HepG2 (cell line): ENCODE measurements around the gene ACTR10. TPM values are rescaled to one million over a fixed set of nuclear protein-coding genes. Genes with fewer than 3 reads are reported as not detected.

Experiments used
- ARHGAP35 ChIP-seq: sonication (generic); formaldehyde crosslinking; IDR thresholded peaks from 2 replicates; pipeline ENCODE4 v1.9.0; 2022; ENCODE audit warnings: mild to moderate bottlenecking, inconsistent platforms, moderate library complexity, missing genetic modification reagents, borderline replicate concordance
- HDAC1 ChIP-seq: sonication (generic); formaldehyde crosslinking; IDR thresholded peaks from 2 replicates; pipeline ENCODE4 v1.5.1; 2020; ENCODE audit warnings: mild to moderate bottlenecking, missing genetic modification reagents
- HNRNPLL ChIP-seq: fragments of 200-400 bp; formaldehyde crosslinking; IDR thresholded peaks from 2 replicates; pipeline ENCODE4 v1.6.1; 2017; ENCODE audit warnings: mild to moderate bottlenecking, low read depth, low read length; ENCODE audit not compliant: poor library complexity, severe bottlenecking
- JARID2 ChIP-seq: sonication (generic); formaldehyde crosslinking; IDR thresholded peaks from 2 replicates; pipeline ENCODE4 v1.8.1; 2023; ENCODE audit warnings: missing genetic modification reagents, inconsistent platforms; ENCODE audit not compliant: insufficient replicate concordance
- NPAS2 ChIP-seq: sonication (generic); formaldehyde crosslinking; IDR thresholded peaks from 2 replicates; pipeline ENCODE4 v1.8.0; 2022; ENCODE audit warnings: mild to moderate bottlenecking, missing genetic modification reagents, borderline replicate concordance
- PAF1 ChIP-seq: IDR thresholded peaks from 2 replicates; pipeline ENCODE4 v1.6.1; 2016; ENCODE audit warnings: missing genetic modification reagents, missing compliant biosample characterization
- PLRG1 ChIP-seq: fragments of 450-650 bp; conservative IDR thresholded peaks from 2 replicates; pipeline ENCODE4 v1.6.1; 2016
- PTBP1 ChIP-seq: fragments of 200-400 bp; formaldehyde crosslinking; IDR thresholded peaks from 2 replicates; pipeline ENCODE4 v1.6.1; 2018; ENCODE audit warnings: low read length, low read depth; ENCODE audit not compliant: poor library complexity, severe bottlenecking
- SMARCC2 ChIP-seq: fragments of 450-650 bp; IDR thresholded peaks from 2 replicates; pipeline ENCODE4 v1.6.1; 2017; ENCODE audit warnings: antibody characterized with exemption, mild to moderate bottlenecking
- TAF15 ChIP-seq: fragments of 200-400 bp; formaldehyde crosslinking; IDR thresholded peaks from one replicate; pipeline ENCODE4 v1.6.1; 2018; ENCODE audit warnings: mild to moderate bottlenecking, low read depth, low read length; ENCODE audit not compliant: poor library complexity, severe bottlenecking
- ZFP36 ChIP-seq: fragments of 150-350 bp; IDR thresholded peaks from 2 replicates; pipeline ENCODE4 v1.6.1; 2018; ENCODE audit warnings: borderline replicate concordance, low read length, low read depth; ENCODE audit not compliant: partially characterized antibody
- ZKSCAN5 ChIP-seq: sonication (generic); formaldehyde crosslinking; IDR thresholded peaks from 2 replicates; pipeline ENCODE4 v1.5.1; 2020; ENCODE audit warnings: mild to moderate bottlenecking, missing genetic modification reagents
- ZNF296 ChIP-seq: sonication (generic); formaldehyde crosslinking; conservative IDR thresholded peaks from 2 replicates; pipeline ENCODE4 v1.5.0; 2020; ENCODE audit warnings: mild to moderate bottlenecking, missing genetic modification reagents
- ZNF589 ChIP-seq: sonication (generic); formaldehyde crosslinking; conservative IDR thresholded peaks from 2 replicates; pipeline ENCODE4 v1.8.0; 2022; ENCODE audit warnings: mild to moderate bottlenecking, moderate library complexity, missing genetic modification reagents
- polyA plus RNA-seq, 8 experiments: library from polyadenylated mRNA; depleted of rRNA in 3 of 8; stranded (reverse) in 7 of 8; unstranded in 1 of 8; fragments of >200 nt; fragmentation: Illumina TruSeq in 4 of 8; extraction: Trizol in 4 of 8; gene quantifications; 2 replicates each; pipeline versions ENCODE4 v1.2.1 to v1.2.3, GENCODE V29; 2011 to 2016; ENCODE audit warnings: low read depth in 4 of 8, missing spikeins in 1 of 8, mixed read lengths in 1 of 8; ENCODE audit not compliant: insufficient read depth in 1 of 8
- total RNA-seq, 5 experiments: library from RNA; depleted of rRNA; stranded (reverse); fragments of >200 nt; fragmentation: Illumina TruSeq; extraction: Trizol; gene quantifications; 2 replicates each; pipeline ENCODE4 v1.2.3, GENCODE V29; 2016; ENCODE audit warnings: low read depth in 1 of 5
- TF ChIP-seq, protein P1 (sequence below): sonication (generic); formaldehyde crosslinking; IDR thresholded peaks from 2 replicates; pipeline ENCODE4 v1.4.0; 2020; ENCODE audit warnings: missing genetic modification reagents
- TF ChIP-seq, protein P2 (sequence below): sonication (generic); formaldehyde crosslinking; IDR thresholded peaks from 2 replicates; pipeline ENCODE4 v1.4.0; 2020; ENCODE audit warnings: mild to moderate bottlenecking, missing genetic modification reagents
- TF ChIP-seq, protein P3 (sequence below): sonication (generic); formaldehyde crosslinking; IDR thresholded peaks from 2 replicates; pipeline ENCODE4 v1.4.0; 2020; ENCODE audit warnings: missing genetic modification reagents
- TF ChIP-seq, protein P4 (sequence below): sonication (generic); formaldehyde crosslinking; IDR thresholded peaks from 2 replicates; pipeline ENCODE4 v1.5.0; 2020; ENCODE audit warnings: mild to moderate bottlenecking, missing genetic modification reagents, moderate library complexity

ACTR10 gene
- total and polyA plus RNA-seq, 2 of the 13 experiments (the other 11 are each of a cell fraction or from before 2014, with no cell fraction given): 30.0 to 41.3 TPM

DNA sequence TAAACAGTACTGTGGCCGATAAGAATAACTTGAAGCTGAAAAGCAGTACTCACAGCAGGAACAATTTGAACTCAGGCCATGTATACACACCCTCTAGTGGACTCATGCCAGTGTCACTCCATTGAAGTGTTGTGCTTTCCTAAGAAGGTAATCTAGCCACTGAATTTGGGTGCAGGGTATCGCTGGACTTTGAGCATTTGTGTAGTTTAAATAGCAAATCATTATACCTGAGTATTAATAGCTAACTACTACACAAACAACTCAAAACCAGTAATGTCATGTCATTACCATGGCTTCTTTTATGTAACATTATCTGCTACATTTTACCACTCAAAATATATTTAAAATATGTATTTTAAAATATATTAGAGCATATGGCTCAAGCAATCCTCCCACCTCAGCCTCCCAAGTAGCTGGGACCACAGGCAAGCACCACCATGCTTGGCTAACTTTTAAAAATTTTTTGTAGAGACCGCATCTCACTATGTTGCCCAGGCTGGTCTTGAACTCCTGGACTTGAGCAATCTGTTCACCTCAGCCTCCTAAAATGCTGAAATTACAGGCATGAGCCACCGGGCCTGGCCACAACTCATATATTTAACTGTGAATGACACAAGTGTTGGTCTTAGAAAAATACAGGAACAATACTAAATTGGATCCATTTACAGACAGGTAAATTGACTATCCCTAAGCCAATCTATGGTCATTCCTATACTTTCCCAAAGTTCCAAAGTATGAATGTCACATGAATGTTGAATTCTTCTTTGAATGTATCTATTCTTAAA, 72.8 kb downstream of the ACTR10 start (continued):
- TF ChIP-seq, protein P1, sequence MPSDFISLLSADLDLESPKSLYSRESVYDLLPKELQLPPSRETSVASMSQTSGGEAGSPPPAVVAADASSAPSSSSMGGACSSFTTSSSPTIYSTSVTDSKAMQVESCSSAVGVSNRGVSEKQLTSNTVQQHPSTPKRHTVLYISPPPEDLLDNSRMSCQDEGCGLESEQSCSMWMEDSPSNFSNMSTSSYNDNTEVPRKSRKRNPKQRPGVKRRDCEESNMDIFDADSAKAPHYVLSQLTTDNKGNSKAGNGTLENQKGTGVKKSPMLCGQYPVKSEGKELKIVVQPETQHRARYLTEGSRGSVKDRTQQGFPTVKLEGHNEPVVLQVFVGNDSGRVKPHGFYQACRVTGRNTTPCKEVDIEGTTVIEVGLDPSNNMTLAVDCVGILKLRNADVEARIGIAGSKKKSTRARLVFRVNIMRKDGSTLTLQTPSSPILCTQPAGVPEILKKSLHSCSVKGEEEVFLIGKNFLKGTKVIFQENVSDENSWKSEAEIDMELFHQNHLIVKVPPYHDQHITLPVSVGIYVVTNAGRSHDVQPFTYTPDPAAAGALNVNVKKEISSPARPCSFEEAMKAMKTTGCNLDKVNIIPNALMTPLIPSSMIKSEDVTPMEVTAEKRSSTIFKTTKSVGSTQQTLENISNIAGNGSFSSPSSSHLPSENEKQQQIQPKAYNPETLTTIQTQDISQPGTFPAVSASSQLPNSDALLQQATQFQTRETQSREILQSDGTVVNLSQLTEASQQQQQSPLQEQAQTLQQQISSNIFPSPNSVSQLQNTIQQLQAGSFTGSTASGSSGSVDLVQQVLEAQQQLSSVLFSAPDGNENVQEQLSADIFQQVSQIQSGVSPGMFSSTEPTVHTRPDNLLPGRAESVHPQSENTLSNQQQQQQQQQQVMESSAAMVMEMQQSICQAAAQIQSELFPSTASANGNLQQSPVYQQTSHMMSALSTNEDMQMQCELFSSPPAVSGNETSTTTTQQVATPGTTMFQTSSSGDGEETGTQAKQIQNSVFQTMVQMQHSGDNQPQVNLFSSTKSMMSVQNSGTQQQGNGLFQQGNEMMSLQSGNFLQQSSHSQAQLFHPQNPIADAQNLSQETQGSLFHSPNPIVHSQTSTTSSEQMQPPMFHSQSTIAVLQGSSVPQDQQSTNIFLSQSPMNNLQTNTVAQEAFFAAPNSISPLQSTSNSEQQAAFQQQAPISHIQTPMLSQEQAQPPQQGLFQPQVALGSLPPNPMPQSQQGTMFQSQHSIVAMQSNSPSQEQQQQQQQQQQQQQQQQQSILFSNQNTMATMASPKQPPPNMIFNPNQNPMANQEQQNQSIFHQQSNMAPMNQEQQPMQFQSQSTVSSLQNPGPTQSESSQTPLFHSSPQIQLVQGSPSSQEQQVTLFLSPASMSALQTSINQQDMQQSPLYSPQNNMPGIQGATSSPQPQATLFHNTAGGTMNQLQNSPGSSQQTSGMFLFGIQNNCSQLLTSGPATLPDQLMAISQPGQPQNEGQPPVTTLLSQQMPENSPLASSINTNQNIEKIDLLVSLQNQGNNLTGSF (CRISPR knock-in tag): no peak
- TF ChIP-seq HNRNPLL (no peak), ARHGAP35 (CRISPR knock-in tag) (no peak), HDAC1 (no peak), ZKSCAN5 (CRISPR knock-in tag) (no peak), ZFP36 (no peak), ZNF589 (CRISPR knock-in tag) (no peak), JARID2 (CRISPR knock-in tag) (no peak), PLRG1 (no peak), NPAS2 (no peak), TAF15 (no peak), PTBP1 (no peak), SMARCC2 (no peak), ZNF296 (no peak), PAF1 (CRISPR knock-in tag) (peak; percentile 72; the same call in 1 of the 2 replicates)
- TF ChIP-seq, protein P2, sequence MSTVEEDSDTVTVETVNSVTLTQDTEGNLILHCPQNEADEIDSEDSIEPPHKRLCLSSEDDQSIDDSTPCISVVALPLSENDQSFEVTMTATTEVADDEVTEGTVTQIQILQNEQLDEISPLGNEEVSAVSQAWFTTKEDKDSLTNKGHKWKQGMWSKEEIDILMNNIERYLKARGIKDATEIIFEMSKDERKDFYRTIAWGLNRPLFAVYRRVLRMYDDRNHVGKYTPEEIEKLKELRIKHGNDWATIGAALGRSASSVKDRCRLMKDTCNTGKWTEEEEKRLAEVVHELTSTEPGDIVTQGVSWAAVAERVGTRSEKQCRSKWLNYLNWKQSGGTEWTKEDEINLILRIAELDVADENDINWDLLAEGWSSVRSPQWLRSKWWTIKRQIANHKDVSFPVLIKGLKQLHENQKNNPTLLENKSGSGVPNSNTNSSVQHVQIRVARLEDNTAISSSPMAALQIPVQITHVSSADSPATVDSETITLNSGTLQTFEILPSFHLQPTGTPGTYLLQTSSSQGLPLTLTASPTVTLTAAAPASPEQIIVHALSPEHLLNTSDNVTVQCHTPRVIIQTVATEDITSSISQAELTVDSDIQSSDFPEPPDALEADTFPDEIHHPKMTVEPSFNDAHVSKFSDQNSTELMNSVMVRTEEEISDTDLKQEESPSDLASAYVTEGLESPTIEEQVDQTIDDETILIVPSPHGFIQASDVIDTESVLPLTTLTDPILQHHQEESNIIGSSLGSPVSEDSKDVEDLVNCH: no peak
- TF ChIP-seq, protein P3, sequence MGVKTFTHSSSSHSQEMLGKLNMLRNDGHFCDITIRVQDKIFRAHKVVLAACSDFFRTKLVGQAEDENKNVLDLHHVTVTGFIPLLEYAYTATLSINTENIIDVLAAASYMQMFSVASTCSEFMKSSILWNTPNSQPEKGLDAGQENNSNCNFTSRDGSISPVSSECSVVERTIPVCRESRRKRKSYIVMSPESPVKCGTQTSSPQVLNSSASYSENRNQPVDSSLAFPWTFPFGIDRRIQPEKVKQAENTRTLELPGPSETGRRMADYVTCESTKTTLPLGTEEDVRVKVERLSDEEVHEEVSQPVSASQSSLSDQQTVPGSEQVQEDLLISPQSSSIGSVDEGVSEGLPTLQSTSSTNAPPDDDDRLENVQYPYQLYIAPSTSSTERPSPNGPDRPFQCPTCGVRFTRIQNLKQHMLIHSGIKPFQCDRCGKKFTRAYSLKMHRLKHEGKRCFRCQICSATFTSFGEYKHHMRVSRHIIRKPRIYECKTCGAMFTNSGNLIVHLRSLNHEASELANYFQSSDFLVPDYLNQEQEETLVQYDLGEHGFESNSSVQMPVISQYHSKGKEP (CRISPR knock-in tag): no peak
- TF ChIP-seq, protein P4, sequence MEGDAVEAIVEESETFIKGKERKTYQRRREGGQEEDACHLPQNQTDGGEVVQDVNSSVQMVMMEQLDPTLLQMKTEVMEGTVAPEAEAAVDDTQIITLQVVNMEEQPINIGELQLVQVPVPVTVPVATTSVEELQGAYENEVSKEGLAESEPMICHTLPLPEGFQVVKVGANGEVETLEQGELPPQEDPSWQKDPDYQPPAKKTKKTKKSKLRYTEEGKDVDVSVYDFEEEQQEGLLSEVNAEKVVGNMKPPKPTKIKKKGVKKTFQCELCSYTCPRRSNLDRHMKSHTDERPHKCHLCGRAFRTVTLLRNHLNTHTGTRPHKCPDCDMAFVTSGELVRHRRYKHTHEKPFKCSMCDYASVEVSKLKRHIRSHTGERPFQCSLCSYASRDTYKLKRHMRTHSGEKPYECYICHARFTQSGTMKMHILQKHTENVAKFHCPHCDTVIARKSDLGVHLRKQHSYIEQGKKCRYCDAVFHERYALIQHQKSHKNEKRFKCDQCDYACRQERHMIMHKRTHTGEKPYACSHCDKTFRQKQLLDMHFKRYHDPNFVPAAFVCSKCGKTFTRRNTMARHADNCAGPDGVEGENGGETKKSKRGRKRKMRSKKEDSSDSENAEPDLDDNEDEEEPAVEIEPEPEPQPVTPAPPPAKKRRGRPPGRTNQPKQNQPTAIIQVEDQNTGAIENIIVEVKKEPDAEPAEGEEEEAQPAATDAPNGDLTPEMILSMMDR (CRISPR knock-in tag): peak; percentile 77
